H1 (cell line): ENCODE results near the gene UTP3. TPM values are rescaled to one million over a fixed set of nuclear protein-coding genes. Genes with fewer than 3 reads are reported as not detected.

ENCODE experiments used
- CTCF ChIA-PET: fragments of 300-600 bp; sonication (Branson Sonifier 250); formaldehyde crosslinking; loops from one replicate; lab custom pipeline; 2021; ENCODE audit not compliant: partially characterized antibody; lab: Charles Lee
- POLR2A ChIA-PET: fragments of 300-600 bp; sonication (Branson Sonifier 250); formaldehyde crosslinking; loops from one replicate; lab custom pipeline; 2021; ENCODE audit warnings: inconsistent platforms; ENCODE audit not compliant: partially characterized antibody; lab: Charles Lee
- DNase-seq, 2 experiments: peaks; one replicate each; pipeline versions ENCODE4 v3.0.0 to v3.0.0-alpha.2; 2010 to 2022; ENCODE audit warnings: low spot score in 2 of 2, low read depth in 1 of 2, mixed read lengths in 1 of 2
- FAIRE-seq: peaks from 2 replicates; lab custom pipeline; 2011; peaks lifted over from hg19 to GRCh38; lab: Jason Lieb, UNC
- H2AFZ ChIP-seq: 2 replicates; pipeline ENCODE4 v1.8.1; 2012; ENCODE audit warnings: low read length, inconsistent platforms
- H2AK5ac ChIP-seq: 2 replicates; pipeline ENCODE4 v1.6.1; 2013; ENCODE audit warnings: low read depth, low read length
- H2BK120ac ChIP-seq: replicated peaks from 2 replicates; pipeline ENCODE3; 2013; ENCODE audit warnings: low read depth, low read length, inconsistent platforms
- H2BK12ac ChIP-seq: 2 replicates; pipeline ENCODE4 v1.6.1; 2013; ENCODE audit warnings: low read depth, low read length
- H2BK15ac ChIP-seq: 2 replicates; pipeline ENCODE4 v1.6.1; 2013; ENCODE audit warnings: low read length
- H2BK20ac ChIP-seq: 2 replicates; pipeline ENCODE4 v1.6.1; 2013; ENCODE audit warnings: low read length
- H2BK5ac ChIP-seq: 2 replicates; pipeline ENCODE4 v1.6.1; 2013; ENCODE audit warnings: low read depth, low read length
- H3K14ac ChIP-seq: 2 replicates; pipeline ENCODE4 v1.6.1; 2013; ENCODE audit warnings: inconsistent platforms; ENCODE audit not compliant: insufficient read length
- H3K18ac ChIP-seq: 2 replicates; pipeline ENCODE4 v1.6.1; 2013; ENCODE audit warnings: low read length; ENCODE audit errors: extremely low read depth
- H3K23ac ChIP-seq: 2 replicates; pipeline ENCODE4 v1.6.1; 2013; ENCODE audit warnings: inconsistent platforms; ENCODE audit not compliant: insufficient read length
- H3K23me2 ChIP-seq: 2 replicates; pipeline ENCODE4 v1.6.1; 2013; ENCODE audit warnings: low read depth, low read length
- H3K27ac ChIP-seq: 2 replicates; pipeline ENCODE4 v1.6.1; 2011; ENCODE audit warnings: low read depth, low read length, inconsistent platforms
- H3K27me3 ChIP-seq, 4 experiments: replicated peaks in 1 of 4; 1 replicate in 1 of 4; 2 replicates in 3 of 4; pipeline versions ENCODE4 v1.6.1 to v1.8.1; 2011 to 2013; ENCODE audit warnings: low read length in 3 of 4, mild to moderate bottlenecking in 3 of 4, inconsistent platforms in 2 of 4, mixed read lengths in 2 of 4, moderate library complexity in 1 of 4; ENCODE audit not compliant: control insufficient read depth in 3 of 4, insufficient read depth in 3 of 4; ENCODE audit errors: extremely low read depth in 1 of 4
- H3K36me3 ChIP-seq, 4 experiments: 2 replicates each; pipeline versions ENCODE4 v1.6.1 to v1.8.1; 2011 to 2013; ENCODE audit warnings: mild to moderate bottlenecking in 4 of 4, low read length in 3 of 4, moderate library complexity in 2 of 4, control low read depth in 1 of 4, inconsistent platforms in 1 of 4; ENCODE audit not compliant: insufficient read depth in 4 of 4, control insufficient read depth in 2 of 4
- H3K4ac ChIP-seq: replicated peaks from 2 replicates; pipeline ENCODE3; 2013; ENCODE audit warnings: low read length, low read depth, mixed read lengths, inconsistent platforms; ENCODE audit not compliant: insufficient read length
- H3K4me1 ChIP-seq, 4 experiments: replicated peaks in 1 of 4; 1 replicate in 1 of 4; 2 replicates in 3 of 4; pipeline versions ENCODE4 v1.6.1 to v1.8.1; 2011 to 2013; ENCODE audit warnings: low read length in 3 of 4, inconsistent platforms in 2 of 4, mixed read lengths in 1 of 4; ENCODE audit not compliant: insufficient read depth in 4 of 4, control insufficient read depth in 3 of 4
- H3K4me2 ChIP-seq, 2 experiments: 2 replicates each; pipeline versions ENCODE4 v1.6.1 to v1.8.1; 2011 to 2013; ENCODE audit warnings: low read depth in 2 of 2, low read length in 2 of 2, control low read depth in 1 of 2, inconsistent platforms in 1 of 2, mild to moderate bottlenecking in 1 of 2; ENCODE audit not compliant: insufficient read depth in 1 of 2
- H3K4me3 ChIP-seq, 4 experiments: fragments of 200-600, 300-600 bp in 1 of 4; sonication (generic), shearing (Covaris generic), sonication (Bioruptor Twin) in 1 of 4; 2 replicates each; pipeline versions ENCODE4 v1.5.1 to v1.8.1; 2011 to 2016; ENCODE audit warnings: low read length in 4 of 4, low read depth in 3 of 4, control low read depth in 2 of 4, inconsistent platforms in 2 of 4, mild to moderate bottlenecking in 2 of 4, mixed read lengths in 1 of 4, moderate library complexity in 1 of 4; ENCODE audit not compliant: insufficient read depth in 2 of 4; ENCODE audit errors: extremely low read depth in 1 of 4
- H3K56ac ChIP-seq: replicated peaks from 2 replicates; pipeline ENCODE3; 2013; ENCODE audit warnings: low read depth, mild to moderate bottlenecking, mixed read lengths, low read length, inconsistent platforms; ENCODE audit not compliant: insufficient read length
- H3K79me1 ChIP-seq: 2 replicates; pipeline ENCODE4 v1.6.1; 2013; ENCODE audit warnings: low read depth, low read length, control low read depth
- H3K79me2 ChIP-seq, 2 experiments: 2 replicates each; pipeline versions ENCODE4 v1.6.1 to v1.8.1; 2012 to 2013; ENCODE audit warnings: low read length in 2 of 2, mild to moderate bottlenecking in 2 of 2, inconsistent platforms in 1 of 2; ENCODE audit not compliant: insufficient read depth in 2 of 2, control insufficient read depth in 1 of 2
- H3K9ac ChIP-seq, 4 experiments: replicated peaks in 1 of 4; 1 replicate in 1 of 4; 2 replicates in 3 of 4; pipeline versions ENCODE4 v1.6.1 to v1.8.1; 2011 to 2013; ENCODE audit warnings: low read depth in 3 of 4, low read length in 3 of 4, control low read depth in 2 of 4, mild to moderate bottlenecking in 2 of 4, moderate library complexity in 2 of 4, inconsistent platforms in 1 of 4; ENCODE audit errors: extremely low read depth in 1 of 4
- H3K9me3 ChIP-seq, 2 experiments: 2 replicates each; pipeline versions ENCODE4 v1.6.1 to v1.8.1; 2012 to 2013; ENCODE audit warnings: mild to moderate bottlenecking in 2 of 2, moderate library complexity in 2 of 2, control low read depth in 1 of 2, inconsistent platforms in 1 of 2, low read depth in 1 of 2, low read length in 1 of 2, mixed read lengths in 1 of 2; ENCODE audit not compliant: insufficient read depth in 2 of 2
- H4K20me1 ChIP-seq, 2 experiments: replicated peaks in 1 of 2; 2 replicates each; pipeline versions ENCODE3 to v1.8.1; 2011 to 2013; ENCODE audit warnings: inconsistent platforms in 2 of 2, low read length in 2 of 2, mild to moderate bottlenecking in 1 of 2; ENCODE audit not compliant: insufficient read depth in 2 of 2, control insufficient read depth in 1 of 2
- H4K5ac ChIP-seq: 2 replicates; pipeline ENCODE4 v1.6.1; 2013; ENCODE audit warnings: low read length, low read depth, mixed read lengths, inconsistent platforms; ENCODE audit not compliant: insufficient read length
- H4K8ac ChIP-seq: 2 replicates; pipeline ENCODE4 v1.8.0; 2013; ENCODE audit warnings: mild to moderate bottlenecking, moderate library complexity, low read length, inconsistent platforms; ENCODE audit not compliant: insufficient read depth; ENCODE audit errors: extremely low read depth
- H4K91ac ChIP-seq: replicated peaks from 2 replicates; pipeline ENCODE3; 2013; ENCODE audit warnings: low read length, mixed read lengths, inconsistent platforms; ENCODE audit not compliant: insufficient read length
- ASH2L ChIP-seq: fragments of 200-600, 300-600 bp; sonication (generic); IDR thresholded peaks from one replicate; pipeline ENCODE4 v1.7.1; 2017; ENCODE audit warnings: low read length
- BRCA1 ChIP-seq: IDR thresholded peaks from 2 replicates; pipeline ENCODE4 v1.6.1; 2012; ENCODE audit warnings: low read depth, low read length, improper control_type of control experiment
- CEBPB ChIP-seq: IDR thresholded peaks from 2 replicates; pipeline ENCODE4 v1.6.1; 2012; ENCODE audit warnings: low read depth, low read length
- HDAC2 ChIP-seq, 2 experiments: fragments of 300-600 bp in 1 of 2; sonication (generic) in 1 of 2; IDR thresholded peaks; 2 replicates each; pipeline ENCODE4 v1.6.1; 2011 to 2012; ENCODE audit warnings: low read depth in 2 of 2, low read length in 2 of 2, mild to moderate bottlenecking in 2 of 2, moderate library complexity in 2 of 2, borderline replicate concordance in 1 of 2, inconsistent platforms in 1 of 2
- HDAC6 ChIP-seq: IDR thresholded peaks from one replicate; pipeline ENCODE4 v1.7.1; 2012; ENCODE audit warnings: low read depth, mild to moderate bottlenecking, inconsistent platforms, low read length, moderate library complexity
- NRF1 ChIP-seq: IDR thresholded peaks from 2 replicates; pipeline ENCODE4 v1.6.1; 2011; ENCODE audit warnings: mild to moderate bottlenecking, low read depth, low read length, improper control_type of control experiment
- POLR2A ChIP-seq, 2 experiments: IDR thresholded peaks; 1 replicate in 1 of 2; 2 replicates in 1 of 2; pipeline ENCODE4 v1.6.1; 2011; ENCODE audit warnings: low read depth in 2 of 2, low read length in 2 of 2, mild to moderate bottlenecking in 2 of 2; ENCODE audit errors: control extremely low read depth in 1 of 2
- POLR2AphosphoS5 ChIP-seq: IDR thresholded peaks from 2 replicates; pipeline ENCODE4 v1.6.1; 2011; ENCODE audit warnings: low read depth, low read length
- POU5F1 ChIP-seq: IDR thresholded peaks from 2 replicates; pipeline ENCODE4 v1.6.1; 2011; ENCODE audit warnings: low read depth, mild to moderate bottlenecking, low read length, moderate library complexity
- SIRT6 ChIP-seq: IDR thresholded peaks from one replicate; pipeline ENCODE4 v1.7.1; 2012; ENCODE audit warnings: low read length, inconsistent platforms
- SP2 ChIP-seq: IDR thresholded peaks from 2 replicates; pipeline ENCODE4 v1.6.1; 2012; ENCODE audit warnings: mild to moderate bottlenecking, low read length, inconsistent platforms
- ZNF274 ChIP-seq: IDR thresholded peaks from 2 replicates; pipeline ENCODE4 v1.7.0; 2012; ENCODE audit warnings: low read length, borderline replicate concordance; ENCODE audit errors: extremely low read depth
- WGBS, 2 experiments: shearing (Covaris generic) in 1 of 2; methylation state at CpG; one replicate each; pipeline versions ENCODE4 v1.1.6 to v1.1.7; 2013 to 2015; ENCODE audit warnings: low lambda C conversion rate in 2 of 2, mixed read lengths in 2 of 2, inconsistent platforms in 1 of 2, low coverage in 1 of 2, missing lambda C conversion rate in 1 of 2; ENCODE audit not compliant: insufficient replicate concordance in 2 of 2, insufficient coverage in 1 of 2, insufficient read length in 1 of 2; ENCODE audit errors: extremely low coverage in 1 of 2, missing lambda C conversion rate in 1 of 2; 5-methylcytosine and 5-hydroxymethylcytosine counted together
- polyA plus RNA-seq, 7 experiments: library from polyadenylated mRNA; depleted of rRNA in 3 of 7; stranded (reverse) in 5 of 7; unstranded in 2 of 7; fragments of >200 nt in 5 of 7; fragments of 200-250 nt in 2 of 7; gene quantifications; 1 replicate in 5 of 7; 2 replicates in 1 of 7; 4 replicates in 1 of 7; pipeline versions ENCODE4 v1.2.1 to v1.2.3, GENCODE V29; 2011 to 2013; ENCODE audit warnings: missing spikeins in 2 of 7, mixed read lengths in 2 of 7
- total RNA-seq: library from RNA; stranded (reverse); fragmentation: NEBNext Ultra II Directional; extraction: Animal tissue kit (Norgen Biotek cat#: 25700); gene quantifications from 2 replicates; pipeline ENCODE4 v1.2.1, GENCODE V29; 2021
- TF ChIP-seq, protein P1 (sequence below): IDR thresholded peaks from 2 replicates; pipeline ENCODE4 v1.6.1; 2012; ENCODE audit warnings: inconsistent platforms
- TF ChIP-seq, protein P2 (sequence below): IDR thresholded peaks from 2 replicates; pipeline ENCODE4 v1.6.1; 2012; ENCODE audit warnings: low read length, inconsistent platforms

The UTP3 gene
- total and polyA plus RNA-seq, 2 of the 8 experiments (the other 6 are each of a cell fraction or from before 2014, with no cell fraction given): 11.2 to 51.3 TPM

DNA sequence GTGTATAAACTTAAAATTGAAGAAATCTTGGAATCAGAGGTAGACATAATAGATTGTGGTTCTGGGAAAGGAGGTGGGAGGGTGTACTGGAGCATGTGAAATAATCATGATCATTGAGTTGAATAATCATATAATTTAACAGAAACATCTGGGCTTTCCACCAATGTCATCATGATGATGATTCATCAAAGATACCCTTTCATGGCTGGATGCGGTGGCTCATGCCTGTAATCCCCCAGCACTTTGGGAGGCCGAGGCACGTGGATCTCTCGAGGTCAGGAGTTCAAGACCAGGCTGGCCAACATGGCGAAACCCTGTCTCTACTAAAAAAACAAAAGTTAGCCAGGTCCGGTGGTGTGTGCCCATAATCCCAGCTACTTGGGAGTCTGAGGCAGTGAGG lies 26.8 kb downstream of the UTP3 start:
- H3K27me3 ChIP-seq: no peaks in the 10 kb centered on the region
- no peak overlapping the region for H2BK12ac ChIP-seq
- H3K36me3 ChIP-seq: no peaks in the 10 kb centered on the region
- no peak overlapping the region for H2AFZ ChIP-seq
- H4K8ac ChIP-seq: no peak overlapping the region
- H3K4ac ChIP-seq: no peak overlapping the region
- CTCF ChIA-PET: interaction anchor here (0.6 to 1.5 kb wide), 4 partner anchors 11 to 63 kb away, joined by 3 to 7 read pairs (median 4); no protein-coding TSS in a partner anchor
- H2BK120ac ChIP-seq: no peak overlapping the region
- H3K23ac ChIP-seq: no peak overlapping the region
- no peak overlapping the region for H3K14ac ChIP-seq
- WGBS, 2 experiments: 93% methylated on average over 6 of the region's 6 CpGs; no CpG with 5 or more reads in 1 of the 2 experiments
- H2BK5ac ChIP-seq: no peak overlapping the region
- no peak overlapping the region for H4K91ac ChIP-seq
- DNase-seq: no peak
- peaks cover 0 to 2% of the 10 kb centered on the region in 2 experiments for H4K20me1 ChIP-seq
- no peaks in the 10 kb centered on the region for H3K9me3 ChIP-seq
- H2BK20ac ChIP-seq: no peak overlapping the region
- no peaks in the 10 kb centered on the region for H3K23me2 ChIP-seq
- H3K79me2 ChIP-seq: peaks cover 0 to 35% of the 10 kb centered on the region in 2 experiments; a peak in 2 of 4 replicates
- H3K56ac ChIP-seq: no peak overlapping the region
- H3K79me1 ChIP-seq: no peaks in the 10 kb centered on the region; the same call in 1 of the 2 replicates
- no peak overlapping the region for H3K18ac ChIP-seq
- H3K4me1 ChIP-seq: peaks cover 0 to 4% (median 2%) of the 10 kb centered on the region in 4 experiments; a peak in 1 of 7 replicates
- H2AK5ac ChIP-seq: no peak overlapping the region
- no peak overlapping the region for H3K4me3 ChIP-seq
- no peak for FAIRE-seq
- no peak overlapping the region for H3K4me2 ChIP-seq
- no peak overlapping the region for H4K5ac ChIP-seq
- no peak overlapping the region for H3K9ac ChIP-seq
- H2BK15ac ChIP-seq: no peak overlapping the region
- H3K27ac ChIP-seq: no peak overlapping the region
- POLR2A ChIA-PET: interaction anchor here (1.4 kb wide), 1 partner anchor 10 kb away, joined by 4 read pairs; no protein-coding TSS in a partner anchor
- TF ChIP-seq, protein P1, sequence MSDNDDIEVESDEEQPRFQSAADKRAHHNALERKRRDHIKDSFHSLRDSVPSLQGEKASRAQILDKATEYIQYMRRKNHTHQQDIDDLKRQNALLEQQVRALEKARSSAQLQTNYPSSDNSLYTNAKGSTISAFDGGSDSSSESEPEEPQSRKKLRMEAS: no peak
- TF ChIP-seq NRF1 (no peak), POLR2AphosphoS5 (no peak), BRCA1 (no peak), HDAC2 (IDR thresholded peaks at IDR 0.05; ENCODE audit: borderline replicate concordance in 1 of 2, low read depth in 2 of 2, low read length in 2 of 2) (no peak), SIRT6 (no peak), POLR2A (IDR thresholded peaks at IDR 0.05; ENCODE audit: control extremely low read depth in 1 of 2, low read depth in 2 of 2, low read length in 2 of 2) (no peak), HDAC6 (no peak), CEBPB (no peak), SP2 (no peak), ASH2L (no peak), ZNF274 (no peak), POU5F1 (no peak)
- TF ChIP-seq, protein P2, sequence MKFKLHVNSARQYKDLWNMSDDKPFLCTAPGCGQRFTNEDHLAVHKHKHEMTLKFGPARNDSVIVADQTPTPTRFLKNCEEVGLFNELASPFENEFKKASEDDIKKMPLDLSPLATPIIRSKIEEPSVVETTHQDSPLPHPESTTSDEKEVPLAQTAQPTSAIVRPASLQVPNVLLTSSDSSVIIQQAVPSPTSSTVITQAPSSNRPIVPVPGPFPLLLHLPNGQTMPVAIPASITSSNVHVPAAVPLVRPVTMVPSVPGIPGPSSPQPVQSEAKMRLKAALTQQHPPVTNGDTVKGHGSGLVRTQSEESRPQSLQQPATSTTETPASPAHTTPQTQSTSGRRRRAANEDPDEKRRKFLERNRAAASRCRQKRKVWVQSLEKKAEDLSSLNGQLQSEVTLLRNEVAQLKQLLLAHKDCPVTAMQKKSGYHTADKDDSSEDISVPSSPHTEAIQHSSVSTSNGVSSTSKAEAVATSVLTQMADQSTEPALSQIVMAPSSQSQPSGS: no peak
